HG02840 (cell line): ENCODE data around the gene SLC7A1.

ENCODE experiments used
- ATAC-seq: cut with Tn5 transposase; IDR thresholded peaks from one replicate; pipeline ENCODE4 v1.9.1; 2021; ENCODE audit warnings: mild to moderate bottlenecking, moderate library complexity, moderate number of reproducible peaks; ENCODE audit not compliant: unreplicated experiment, low FRiP score

The SLC7A1 gene

GRCh38 chr13:29535663-29536655 lies 59.5 kb downstream of the SLC7A1 start:
- no peak for ATAC-seq

GRCh38 chr13:29534083-29534482 lies 61.4 kb downstream of the SLC7A1 start:
- no peak for ATAC-seq

GRCh38 chr13:29532821-29533220 lies 62.7 kb downstream of the SLC7A1 start:
- no peak for ATAC-seq

- no peak for ATAC-seq
Observed at GRCh38 chr13:29532116-29532515, 63.4 kb downstream of the SLC7A1 start.

- ATAC-seq = no peak
Observed at GRCh38 chr13:29530901-29531300, 64.6 kb downstream of the SLC7A1 start.

- ATAC-seq = no peak
Observed at GRCh38 chr13:29529754-29530153, 65.7 kb downstream of the SLC7A1 start.

GRCh38 chr13:29527916-29528315 lies 67.6 kb downstream of the SLC7A1 start:
- ATAC-seq = no peak

- no peak for ATAC-seq
Observed at GRCh38 chr13:29527511-29527910, 68.0 kb downstream of the SLC7A1 start.

- ATAC-seq = no peak
Observed at GRCh38 chr13:29526741-29527140, 68.7 kb downstream of the SLC7A1 start.

GRCh38 chr13:29525757-29526156 lies 69.7 kb downstream of the SLC7A1 start:
- no peak for ATAC-seq

GRCh38 chr13:29524641-29525040 lies 70.8 kb downstream of the SLC7A1 start:
- ATAC-seq = no peak

GRCh38 chr13:29524176-29524575 lies 71.3 kb downstream of the SLC7A1 start:
- no peak for ATAC-seq

GRCh38 chr13:29523199-29523961 lies 72.1 kb downstream of the SLC7A1 start:
- no peak for ATAC-seq

- no peak for ATAC-seq
Observed at GRCh38 chr13:29522044-29522685, 73.3 kb downstream of the SLC7A1 start.

GRCh38 chr13:29521336-29521735 lies 74.2 kb downstream of the SLC7A1 start:
- ATAC-seq = no peak

GRCh38 chr13:29520671-29521070 lies 74.8 kb downstream of the SLC7A1 start:
- ATAC-seq = no peak

GRCh38 chr13:29519921-29520320 lies 75.6 kb downstream of the SLC7A1 start:
- no peak for ATAC-seq

GRCh38 chr13:29516880-29517279 lies 78.6 kb downstream of the SLC7A1 start:
- no peak for ATAC-seq

GRCh38 chr13:29516012-29516411 lies 79.5 kb downstream of the SLC7A1 start:
- ATAC-seq = no peak

- no peak for ATAC-seq
Observed at GRCh38 chr13:29515372-29515771, 80.1 kb downstream of the SLC7A1 start.
